HepG2 (cell line): ENCODE results near the gene POGK. TPM values are rescaled to one million over a fixed set of nuclear protein-coding genes. Genes with fewer than 3 reads are reported as not detected.

Experiments
- ATAC-seq: fragments of 200-7000 bp; cut with Tn5 transposase; 3 replicates; pipeline ENCODE4 v1.9.1; 2020; ENCODE audit warnings: mild to moderate bottlenecking, moderate library complexity
- BruUV-seq: library from RNA; stranded (reverse); fragments of 400-500 nt; replicated peaks from 2 replicates; lab custom pipeline; 2021; lab: Mats Ljungman, UMichigan
- CTCF ChIA-PET: fragments of 300-600 bp; formaldehyde crosslinking; extraction: SDS; loops from one replicate; lab custom pipeline; 2021; ENCODE audit warnings: low total read pairs, inconsistent platforms, low intra/inter-chr PET ratio; lab: Yijun Ruan, JAX
- POLR2A ChIA-PET: fragments of 350-600 bp; sonication (Branson Sonifier 250); formaldehyde crosslinking; loops from one replicate; lab custom pipeline; 2020; ENCODE audit warnings: antibody characterized with exemption, inconsistent platforms; lab: Yijun Ruan, JAX
- DNase-seq: peaks from one replicate; pipeline ENCODE4 v3.0.0-alpha.2; 2015; ENCODE audit warnings: low spot score
- FAIRE-seq: peaks from 3 replicates; lab custom pipeline; 2011; peaks lifted over from hg19 to GRCh38; lab: Jason Lieb, UNC
- H2AFZ ChIP-seq: one replicate; pipeline ENCODE4 v1.6.1; 2011; ENCODE audit warnings: low read length, inconsistent platforms
- H3K27ac ChIP-seq: fragments of 300-600 bp; 3 replicates; pipeline ENCODE4 v1.8.0; 2011; ENCODE audit warnings: mixed run types, mild to moderate bottlenecking, mixed read lengths, low read length, inconsistent platforms; ENCODE audit not compliant: insufficient read depth; ENCODE audit errors: extremely low read length
- H3K27me3 ChIP-seq, 2 experiments: fragments of 200-600 bp in 1 of 2; 2 replicates in 1 of 2; 3 replicates in 1 of 2; pipeline versions ENCODE4 v1.6.0 to v1.8.0; 2011; ENCODE audit warnings: low read length in 2 of 2, mild to moderate bottlenecking in 2 of 2, moderate library complexity in 2 of 2, inconsistent platforms in 1 of 2; ENCODE audit not compliant: insufficient read depth in 2 of 2, control insufficient read depth in 1 of 2
- H3K36me3 ChIP-seq, 2 experiments: fragments of 200-600 bp in 1 of 2; replicated peaks in 1 of 2; 2 replicates in 1 of 2; 3 replicates in 1 of 2; pipeline versions ENCODE4 v1.5.1 to v1.8.0; 2011; ENCODE audit warnings: low read length in 2 of 2, inconsistent platforms in 1 of 2; ENCODE audit not compliant: insufficient read depth in 2 of 2, control insufficient read depth in 1 of 2
- H3K4me1 ChIP-seq: 2 replicates; pipeline ENCODE4 v1.5.1; 2012; ENCODE audit warnings: low read length, inconsistent platforms; ENCODE audit not compliant: insufficient read depth
- H3K4me2 ChIP-seq: 2 replicates; pipeline ENCODE4 v1.6.0; 2011; ENCODE audit warnings: low read depth, low read length, inconsistent platforms
- H3K4me3 ChIP-seq, 3 experiments: fragments of 200-600 bp in 1 of 3; sonication (generic), shearing (Covaris generic) in 1 of 3; replicated peaks in 1 of 3; 2 replicates each; pipeline ENCODE4 v1.5.1; 2011 to 2016; ENCODE audit warnings: low read length in 3 of 3, inconsistent platforms in 2 of 3, low read depth in 2 of 3, mild to moderate bottlenecking in 2 of 3, control low read depth in 1 of 3, mixed read lengths in 1 of 3; ENCODE audit not compliant: insufficient read depth in 1 of 3
- H3K79me2 ChIP-seq: one replicate; pipeline ENCODE4 v1.6.1; 2011; ENCODE audit warnings: low read length, inconsistent platforms; ENCODE audit not compliant: insufficient read depth
- H3K9ac ChIP-seq: 2 replicates; pipeline ENCODE4 v1.6.0; 2011; ENCODE audit warnings: mild to moderate bottlenecking, low read depth, low read length, inconsistent platforms; ENCODE audit not compliant: insufficient read depth
- H3K9me3 ChIP-seq: 2 replicates; pipeline ENCODE4 v1.5.1; 2012; ENCODE audit warnings: mild to moderate bottlenecking, low read length
- H4K20me1 ChIP-seq: 2 replicates; pipeline ENCODE4 v1.6.0; 2011; ENCODE audit warnings: inconsistent platforms, mild to moderate bottlenecking, low read length, moderate library complexity; ENCODE audit not compliant: insufficient read depth
- ELF3 ChIP-seq: IDR thresholded peaks from 2 replicates; pipeline ENCODE4 v1.6.1; 2016; ENCODE audit warnings: missing genetic modification reagents, missing compliant biosample characterization
- HES4 ChIP-seq: sonication (generic); formaldehyde crosslinking; IDR thresholded peaks from 2 replicates; pipeline ENCODE4 v1.9.0; 2021; ENCODE audit warnings: mild to moderate bottlenecking, missing genetic modification reagents, borderline replicate concordance
- HMG20B ChIP-seq: conservative IDR thresholded peaks from 2 replicates; pipeline ENCODE4 v1.6.1; 2016; ENCODE audit warnings: missing genetic modification reagents, missing compliant biosample characterization
- KMT2B ChIP-seq: IDR thresholded peaks from 2 replicates; pipeline ENCODE4 v1.6.1; 2016; ENCODE audit warnings: missing genetic modification reagents, missing compliant biosample characterization
- NCOR1 ChIP-seq: fragments of 200-600 bp; sonication (generic); IDR thresholded peaks from 2 replicates; pipeline ENCODE4 v1.7.0; 2017; ENCODE audit warnings: antibody characterized with exemption, low read length, borderline replicate concordance
- XRCC5 ChIP-seq: fragments of 200-400 bp; formaldehyde crosslinking; optimal IDR thresholded peaks from 2 replicates; pipeline ENCODE3; 2017; ENCODE audit warnings: mild to moderate bottlenecking, low read length
- ZBTB3 ChIP-seq: sonication (generic); formaldehyde crosslinking; IDR thresholded peaks from 2 replicates; pipeline ENCODE4 v1.4.0; 2020; ENCODE audit warnings: low read depth, mild to moderate bottlenecking, moderate library complexity, missing genetic modification reagents, borderline replicate concordance
- ZNF296 ChIP-seq: sonication (generic); formaldehyde crosslinking; conservative IDR thresholded peaks from 2 replicates; pipeline ENCODE4 v1.5.0; 2020; ENCODE audit warnings: mild to moderate bottlenecking, missing genetic modification reagents
- ZNF329 ChIP-seq: sonication (generic); formaldehyde crosslinking; IDR thresholded peaks from 2 replicates; pipeline ENCODE4 v1.9.0; 2021; ENCODE audit warnings: low read depth, mild to moderate bottlenecking, missing genetic modification reagents
- ZNF879 ChIP-seq: sonication (generic); formaldehyde crosslinking; IDR thresholded peaks from 2 replicates; pipeline ENCODE4 v1.8.1; 2023; ENCODE audit warnings: missing genetic modification reagents
- WGBS: methylation state at CpG from one replicate; pipeline ENCODE4 v1.1.6; 2017; ENCODE audit warnings: low lambda C conversion rate; 5-methylcytosine and 5-hydroxymethylcytosine counted together
- in situ Hi-C: cut with HindIII; loops from 2 replicates; pipeline ENCODE4 v1.10.0; 2017; ENCODE audit warnings: low pct_unique_long_range_greater_than_20kb; ENCODE audit not compliant: extremely low pct_ligation_motif_present
- intact Hi-C: fragments of 100-400 bp; cut with micrococcal nuclease; formaldehyde crosslinking; loops from one replicate; pipeline ENCODE4 v1.10.0; 2022; ENCODE audit not compliant: unreplicated experiment
- polyA plus RNA-seq, 8 experiments: library from polyadenylated mRNA; depleted of rRNA in 3 of 8; stranded (reverse) in 7 of 8; unstranded in 1 of 8; fragments of >200 nt; fragmentation: Illumina TruSeq in 4 of 8; extraction: Trizol in 4 of 8; gene quantifications; 2 replicates each; pipeline versions ENCODE4 v1.2.1 to v1.2.3, GENCODE V29; 2011 to 2016; ENCODE audit warnings: low read depth in 4 of 8, missing spikeins in 1 of 8, mixed read lengths in 1 of 8; ENCODE audit not compliant: insufficient read depth in 1 of 8
- total RNA-seq, 5 experiments: library from RNA; depleted of rRNA; stranded (reverse); fragments of >200 nt; fragmentation: Illumina TruSeq; extraction: Trizol; gene quantifications; 2 replicates each; pipeline ENCODE4 v1.2.3, GENCODE V29; 2016; ENCODE audit warnings: low read depth in 1 of 5
- TF ChIP-seq, protein P1 (sequence below): sonication (generic); formaldehyde crosslinking; IDR thresholded peaks from 2 replicates; pipeline ENCODE4 v1.4.0; 2020; ENCODE audit warnings: low read depth, missing genetic modification reagents
- TF ChIP-seq, protein P2 (sequence below): sonication (generic); formaldehyde crosslinking; IDR thresholded peaks from 2 replicates; pipeline ENCODE4 v1.9.0; 2021; ENCODE audit warnings: missing genetic modification reagents, borderline replicate concordance
- TF ChIP-seq, protein P3 (sequence below): sonication (generic); formaldehyde crosslinking; IDR thresholded peaks from 2 replicates; pipeline ENCODE4 v1.4.0; 2020; ENCODE audit warnings: mild to moderate bottlenecking, missing genetic modification reagents

The POGK gene
- total and polyA plus RNA-seq, 2 of the 13 experiments (the other 11 are each of a cell fraction or from before 2014, with no cell fraction given) = 4.8 to 16.2 TPM

DNA sequence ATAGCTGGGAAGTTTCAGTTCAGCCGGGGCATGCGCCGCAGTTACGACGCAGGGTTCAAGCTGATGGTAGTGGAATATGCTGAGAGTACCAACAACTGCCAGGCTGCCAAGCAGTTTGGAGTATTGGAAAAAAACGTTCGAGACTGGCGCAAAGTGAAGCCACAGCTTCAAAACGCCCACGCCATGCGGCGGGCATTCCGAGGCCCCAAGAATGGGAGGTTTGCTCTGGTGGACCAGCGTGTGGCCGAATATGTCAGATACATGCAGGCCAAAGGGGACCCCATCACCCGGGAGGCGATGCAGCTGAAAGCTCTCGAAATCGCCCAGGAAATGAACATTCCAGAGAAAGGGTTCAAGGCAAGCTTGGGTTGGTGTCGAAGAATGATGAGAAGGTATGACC, 9.9 kb downstream of the POGK start:
- ATAC-seq = no peak
- no peaks in the 10 kb centered on the region for H4K20me1 ChIP-seq
- no peak for FAIRE-seq
- BruUV-seq = no TSS peak
- in situ Hi-C loops (no loop called here), intact Hi-C loops (no loop called here)
- H3K36me3 ChIP-seq = peaks cover 22 to 89% of the 10 kb centered on the region in 2 experiments
- TF ChIP-seq ELF3 (CRISPR knock-in tag) (no peak), ZNF879 (no peak), XRCC5 (no peak), NCOR1 (no peak), ZBTB3 (no peak), KMT2B (no peak), HMG20B (CRISPR knock-in tag) (no peak), ZNF296 (CRISPR knock-in tag) (no peak), ZNF329 (CRISPR knock-in tag) (no peak), HES4 (CRISPR knock-in tag) (no peak)
- TF ChIP-seq, protein P1, sequence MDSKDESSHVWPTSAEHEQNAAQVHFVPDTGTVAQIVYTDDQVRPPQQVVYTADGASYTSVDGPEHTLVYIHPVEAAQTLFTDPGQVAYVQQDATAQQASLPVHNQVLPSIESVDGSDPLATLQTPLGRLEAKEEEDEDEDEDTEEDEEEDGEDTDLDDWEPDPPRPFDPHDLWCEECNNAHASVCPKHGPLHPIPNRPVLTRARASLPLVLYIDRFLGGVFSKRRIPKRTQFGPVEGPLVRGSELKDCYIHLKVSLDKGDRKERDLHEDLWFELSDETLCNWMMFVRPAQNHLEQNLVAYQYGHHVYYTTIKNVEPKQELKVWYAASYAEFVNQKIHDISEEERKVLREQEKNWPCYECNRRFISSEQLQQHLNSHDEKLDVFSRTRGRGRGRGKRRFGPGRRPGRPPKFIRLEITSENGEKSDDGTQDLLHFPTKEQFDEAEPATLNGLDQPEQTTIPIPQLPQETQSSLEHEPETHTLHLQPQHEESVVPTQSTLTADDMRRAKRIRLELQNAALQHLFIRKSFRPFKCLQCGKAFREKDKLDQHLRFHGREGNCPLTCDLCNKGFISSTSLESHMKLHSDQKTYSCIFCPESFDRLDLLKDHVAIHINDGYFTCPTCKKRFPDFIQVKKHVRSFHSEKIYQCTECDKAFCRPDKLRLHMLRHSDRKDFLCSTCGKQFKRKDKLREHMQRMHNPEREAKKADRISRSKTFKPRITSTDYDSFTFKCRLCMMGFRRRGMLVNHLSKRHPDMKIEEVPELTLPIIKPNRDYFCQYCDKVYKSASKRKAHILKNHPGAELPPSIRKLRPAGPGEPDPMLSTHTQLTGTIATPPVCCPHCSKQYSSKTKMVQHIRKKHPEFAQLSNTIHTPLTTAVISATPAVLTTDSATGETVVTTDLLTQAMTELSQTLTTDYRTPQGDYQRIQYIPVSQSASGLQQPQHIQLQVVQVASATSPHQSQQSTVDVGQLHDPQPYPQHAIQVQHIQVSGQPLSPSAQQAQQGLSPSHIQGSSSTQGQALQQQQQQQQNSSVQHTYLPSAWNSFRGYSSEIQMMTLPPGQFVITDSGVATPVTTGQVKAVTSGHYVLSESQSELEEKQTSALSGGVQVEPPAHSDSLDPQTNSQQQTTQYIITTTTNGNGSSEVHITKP (CRISPR knock-in tag) = no peak
- TF ChIP-seq, protein P2, sequence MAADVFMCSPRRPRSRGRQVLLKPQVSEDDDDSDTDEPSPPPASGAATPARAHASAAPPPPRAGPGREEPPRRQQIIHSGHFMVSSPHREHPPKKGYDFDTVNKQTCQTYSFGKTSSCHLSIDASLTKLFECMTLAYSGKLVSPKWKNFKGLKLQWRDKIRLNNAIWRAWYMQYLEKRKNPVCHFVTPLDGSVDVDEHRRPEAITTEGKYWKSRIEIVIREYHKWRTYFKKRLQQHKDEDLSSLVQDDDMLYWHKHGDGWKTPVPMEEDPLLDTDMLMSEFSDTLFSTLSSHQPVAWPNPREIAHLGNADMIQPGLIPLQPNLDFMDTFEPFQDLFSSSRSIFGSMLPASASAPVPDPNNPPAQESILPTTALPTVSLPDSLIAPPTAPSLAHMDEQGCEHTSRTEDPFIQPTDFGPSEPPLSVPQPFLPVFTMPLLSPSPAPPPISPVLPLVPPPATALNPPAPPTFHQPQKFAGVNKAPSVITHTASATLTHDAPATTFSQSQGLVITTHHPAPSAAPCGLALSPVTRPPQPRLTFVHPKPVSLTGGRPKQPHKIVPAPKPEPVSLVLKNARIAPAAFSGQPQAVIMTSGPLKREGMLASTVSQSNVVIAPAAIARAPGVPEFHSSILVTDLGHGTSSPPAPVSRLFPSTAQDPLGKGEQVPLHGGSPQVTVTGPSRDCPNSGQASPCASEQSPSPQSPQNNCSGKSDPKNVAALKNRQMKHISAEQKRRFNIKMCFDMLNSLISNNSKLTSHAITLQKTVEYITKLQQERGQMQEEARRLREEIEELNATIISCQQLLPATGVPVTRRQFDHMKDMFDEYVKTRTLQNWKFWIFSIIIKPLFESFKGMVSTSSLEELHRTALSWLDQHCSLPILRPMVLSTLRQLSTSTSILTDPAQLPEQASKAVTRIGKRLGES = no peak
- TF ChIP-seq, protein P3, sequence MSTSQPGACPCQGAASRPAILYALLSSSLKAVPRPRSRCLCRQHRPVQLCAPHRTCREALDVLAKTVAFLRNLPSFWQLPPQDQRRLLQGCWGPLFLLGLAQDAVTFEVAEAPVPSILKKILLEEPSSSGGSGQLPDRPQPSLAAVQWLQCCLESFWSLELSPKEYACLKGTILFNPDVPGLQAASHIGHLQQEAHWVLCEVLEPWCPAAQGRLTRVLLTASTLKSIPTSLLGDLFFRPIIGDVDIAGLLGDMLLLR = no peak
- TF ChIP-seq, all 625 proteins: peak for 0
- H3K79me2 ChIP-seq = no peaks in the 10 kb centered on the region
- POLR2A ChIA-PET = no interaction called here
- no peak overlapping the region for H3K4me2 ChIP-seq
- 98% methylated on average over 20 of the region's 20 CpGs for WGBS
- H3K27me3 ChIP-seq = no peaks in the 10 kb centered on the region
- no peaks in the 10 kb centered on the region for H3K4me1 ChIP-seq
- no peak for DNase-seq
- H3K4me3 ChIP-seq = no peak overlapping the region
- CTCF ChIA-PET = no interaction called here
- no peak overlapping the region for H3K9ac ChIP-seq
- H2AFZ ChIP-seq = no peak overlapping the region
- H3K9me3 ChIP-seq = no peaks in the 10 kb centered on the region
- no peak overlapping the region for H3K27ac ChIP-seq
